TTC549 (cell line): ENCODE results near the gene CLCN1.

Source experiments
- FAIRE-seq: peaks from 2 replicates; lab custom pipeline; 2012; peaks lifted over from hg19 to GRCh38; lab: Jason Lieb, UNC

The CLCN1 gene

GRCh38 chr7:143399151-143399550, 83.2 kb downstream of the CLCN1 start:
- FAIRE-seq, result no peak

GRCh38 chr7:143399642-143400041, 83.7 kb downstream of the CLCN1 start:
- no peak for FAIRE-seq

DNA sequence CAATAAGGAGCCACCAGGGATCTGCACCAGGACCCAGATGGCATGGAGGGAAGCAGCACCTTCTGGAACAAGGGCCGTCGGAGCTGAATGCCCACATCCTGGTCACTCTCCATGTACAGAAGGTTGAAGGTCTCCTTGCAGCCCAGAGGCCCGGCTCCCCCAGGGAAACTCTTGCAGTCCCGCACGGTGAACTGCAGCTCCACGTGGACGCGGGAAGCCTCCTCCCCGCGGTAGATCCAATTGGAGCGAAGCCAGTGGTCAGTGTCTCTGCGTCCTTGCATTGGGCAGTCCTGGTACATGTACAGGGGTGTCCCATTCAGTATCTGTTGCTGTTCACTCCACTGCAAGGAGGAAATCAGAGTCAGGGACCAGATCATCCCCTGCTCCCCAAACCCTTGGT, 85.4 kb downstream of the CLCN1 start:
- FAIRE-seq, result no peak
